ENCODE measurements around the gene BCL2L1.
"Not testable (repeated sequence)": the region's sequence is repeated elsewhere in the genome, so short reads cannot be mapped to it uniquely, and the experiment has no call there.

The BCL2L1 gene

DNA sequence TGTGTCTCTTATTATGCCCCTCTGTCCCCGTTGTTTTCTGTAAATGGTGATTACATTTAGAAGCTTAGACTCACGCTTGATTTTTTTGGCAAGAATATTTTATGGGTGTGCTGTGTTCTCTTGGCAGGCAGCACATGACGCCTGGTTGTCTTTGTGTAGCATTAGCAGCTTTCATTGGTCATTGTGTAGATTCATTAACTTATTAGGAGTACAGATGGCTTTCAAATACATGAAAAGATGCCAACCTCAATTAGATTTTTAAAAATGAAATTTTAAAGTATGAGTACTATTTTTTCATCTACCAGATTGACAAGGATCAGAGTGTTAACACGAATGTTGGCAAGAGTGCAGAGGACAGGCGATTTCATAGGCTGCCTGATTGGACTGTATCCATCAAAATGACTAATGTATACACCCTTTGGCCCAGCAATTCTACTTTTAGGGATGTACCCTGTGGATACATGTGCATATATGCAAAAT, 69.7 kb downstream of the BCL2L1 start:
- Histone ChIP-seq H3K4me1 (ENCODE audit: control insufficient read depth in 2 of 2, insufficient read depth in 2 of 2, low read length in 2 of 2) (no peaks in the 10 kb centered on the region), H3K4me3 (ENCODE audit: low read length in 2 of 2) (no peak overlapping the region), H3K27ac (ENCODE audit: low read depth in 2 of 2, low read length in 2 of 2) (no peak overlapping the region), H3K36me3 (ENCODE audit: control insufficient read depth in 2 of 2, insufficient read depth in 2 of 2, low read length in 2 of 2) (no peaks in the 10 kb centered on the region), H3K27me3 (ENCODE audit: control insufficient read depth in 2 of 2, insufficient read depth in 2 of 2, low read length in 2 of 2) (no peaks in the 10 kb centered on the region), H3K9me3 (ENCODE audit: control insufficient read depth in 2 of 2, low read length in 2 of 2) (no peaks in the 10 kb centered on the region), H3K9ac (ENCODE audit: low read depth in 1 of 2, low read length in 2 of 2) (no peak overlapping the region)

- not testable (repeated sequence) for H3K9ac ChIP-seq (ENCODE audit: low read depth in 1 of 2, low read length in 2 of 2); H3K36me3 ChIP-seq (ENCODE audit: control insufficient read depth in 2 of 2, insufficient read depth in 2 of 2, low read length in 2 of 2); H3K27ac ChIP-seq (ENCODE audit: low read depth in 2 of 2, low read length in 2 of 2); H3K9me3 ChIP-seq (ENCODE audit: control insufficient read depth in 2 of 2, low read length in 2 of 2); H3K4me1 ChIP-seq (ENCODE audit: control insufficient read depth in 2 of 2, insufficient read depth in 2 of 2, low read length in 2 of 2); H3K27me3 ChIP-seq (ENCODE audit: control insufficient read depth in 2 of 2, insufficient read depth in 2 of 2, low read length in 2 of 2); H3K4me3 ChIP-seq (ENCODE audit: low read length in 2 of 2)
Measured at GRCh38 chr20:31648104-31648503, 74.6 kb downstream of the BCL2L1 start.

DNA sequence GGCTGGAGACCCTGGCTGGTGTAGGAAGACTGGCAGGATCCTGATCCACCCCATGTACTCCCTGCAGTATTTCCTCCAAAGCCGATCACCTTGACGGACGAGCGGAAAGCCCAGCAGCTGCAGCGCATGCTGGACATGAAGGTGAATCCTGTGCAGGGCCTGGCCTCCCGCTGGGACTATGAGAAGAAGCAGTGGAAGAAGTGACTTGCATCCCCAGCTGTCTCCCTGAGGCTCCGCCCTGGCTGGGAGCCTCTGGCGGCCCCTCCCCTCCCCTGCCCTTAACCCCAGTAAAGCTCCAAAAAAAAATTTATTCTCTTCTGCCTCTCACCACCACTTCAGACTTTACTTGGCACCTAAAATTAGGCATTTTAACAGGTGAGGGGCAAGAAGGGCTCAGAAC, 78.0 kb downstream of the BCL2L1 start:
- H3K27me3 ChIP-seq (ENCODE audit: control insufficient read depth in 2 of 2, insufficient read depth in 2 of 2, low read length in 2 of 2) = no peaks in the 10 kb centered on the region
- H3K36me3 ChIP-seq (ENCODE audit: control insufficient read depth in 2 of 2, insufficient read depth in 2 of 2, low read length in 2 of 2) = no peaks in the 10 kb centered on the region
- no peak overlapping the region for H3K9ac ChIP-seq (ENCODE audit: low read depth in 1 of 2, low read length in 2 of 2)
- no peaks in the 10 kb centered on the region for H3K9me3 ChIP-seq (ENCODE audit: control insufficient read depth in 2 of 2, low read length in 2 of 2)
- no peak overlapping the region for H3K27ac ChIP-seq (ENCODE audit: low read depth in 2 of 2, low read length in 2 of 2)
- H3K4me3 ChIP-seq (ENCODE audit: low read length in 2 of 2) = no peak overlapping the region
- no peaks in the 10 kb centered on the region for H3K4me1 ChIP-seq (ENCODE audit: control insufficient read depth in 2 of 2, insufficient read depth in 2 of 2, low read length in 2 of 2)

- no peak overlapping the region for H3K9ac ChIP-seq (ENCODE audit: low read depth in 1 of 2, low read length in 2 of 2)
- H3K36me3 ChIP-seq (ENCODE audit: control insufficient read depth in 2 of 2, insufficient read depth in 2 of 2, low read length in 2 of 2) = no peaks in the 10 kb centered on the region
- no peak overlapping the region for H3K27ac ChIP-seq (ENCODE audit: low read depth in 2 of 2, low read length in 2 of 2)
- H3K4me1 ChIP-seq (ENCODE audit: control insufficient read depth in 2 of 2, insufficient read depth in 2 of 2, low read length in 2 of 2) = no peaks in the 10 kb centered on the region
- no peak overlapping the region for H3K4me3 ChIP-seq (ENCODE audit: low read length in 2 of 2)
- no peaks in the 10 kb centered on the region for H3K9me3 ChIP-seq (ENCODE audit: control insufficient read depth in 2 of 2, low read length in 2 of 2)
- H3K27me3 ChIP-seq (ENCODE audit: control insufficient read depth in 2 of 2, insufficient read depth in 2 of 2, low read length in 2 of 2) = no peaks in the 10 kb centered on the region
Measured at GRCh38 chr20:31643522-31643921, 79.1 kb downstream of the BCL2L1 start.

DNA sequence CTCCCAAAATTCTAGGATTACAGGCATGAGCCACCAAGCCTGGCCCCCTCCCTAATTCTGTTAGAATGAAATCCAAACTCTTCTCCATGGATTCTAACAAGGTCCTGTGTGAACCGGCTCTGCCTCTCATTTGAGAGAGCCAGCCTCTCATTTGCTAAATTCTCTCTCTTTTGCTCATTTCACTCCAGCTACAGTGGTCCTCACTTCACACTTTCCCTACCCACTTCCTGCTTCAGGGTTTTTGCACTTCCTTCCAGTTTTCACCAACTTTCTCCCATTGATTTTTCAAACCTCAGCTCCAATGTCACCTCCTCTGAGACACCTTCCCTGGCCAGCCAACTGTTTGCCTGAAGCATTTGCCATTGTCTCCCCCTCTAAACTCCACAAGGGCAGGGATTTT, 79.8 kb downstream of the BCL2L1 start:
- Histone ChIP-seq H3K4me3 (ENCODE audit: low read length in 2 of 2) (no peak overlapping the region), H3K27ac (ENCODE audit: low read depth in 2 of 2, low read length in 2 of 2) (no peak overlapping the region), H3K9ac (ENCODE audit: low read depth in 1 of 2, low read length in 2 of 2) (no peak overlapping the region), H3K36me3 (ENCODE audit: control insufficient read depth in 2 of 2, insufficient read depth in 2 of 2, low read length in 2 of 2) (no peaks in the 10 kb centered on the region), H3K27me3 (ENCODE audit: control insufficient read depth in 2 of 2, insufficient read depth in 2 of 2, low read length in 2 of 2) (no peaks in the 10 kb centered on the region), H3K9me3 (ENCODE audit: control insufficient read depth in 2 of 2, low read length in 2 of 2) (no peaks in the 10 kb centered on the region), H3K4me1 (ENCODE audit: control insufficient read depth in 2 of 2, insufficient read depth in 2 of 2, low read length in 2 of 2) (no peaks in the 10 kb centered on the region)

- no peak overlapping the region for H3K9ac ChIP-seq (ENCODE audit: low read depth in 1 of 2, low read length in 2 of 2)
- H3K36me3 ChIP-seq (ENCODE audit: control insufficient read depth in 2 of 2, insufficient read depth in 2 of 2, low read length in 2 of 2) = no peaks in the 10 kb centered on the region
- H3K9me3 ChIP-seq (ENCODE audit: control insufficient read depth in 2 of 2, low read length in 2 of 2) = no peaks in the 10 kb centered on the region
- no peak overlapping the region for H3K4me3 ChIP-seq (ENCODE audit: low read length in 2 of 2)
- H3K27me3 ChIP-seq (ENCODE audit: control insufficient read depth in 2 of 2, insufficient read depth in 2 of 2, low read length in 2 of 2) = peaks cover 0 to 2% of the 10 kb centered on the region in 2 donors
- no peaks in the 10 kb centered on the region for H3K4me1 ChIP-seq (ENCODE audit: control insufficient read depth in 2 of 2, insufficient read depth in 2 of 2, low read length in 2 of 2)
- no peak overlapping the region for H3K27ac ChIP-seq (ENCODE audit: low read depth in 2 of 2, low read length in 2 of 2)
Measured at GRCh38 chr20:31641391-31641790, 81.3 kb downstream of the BCL2L1 start.

DNA sequence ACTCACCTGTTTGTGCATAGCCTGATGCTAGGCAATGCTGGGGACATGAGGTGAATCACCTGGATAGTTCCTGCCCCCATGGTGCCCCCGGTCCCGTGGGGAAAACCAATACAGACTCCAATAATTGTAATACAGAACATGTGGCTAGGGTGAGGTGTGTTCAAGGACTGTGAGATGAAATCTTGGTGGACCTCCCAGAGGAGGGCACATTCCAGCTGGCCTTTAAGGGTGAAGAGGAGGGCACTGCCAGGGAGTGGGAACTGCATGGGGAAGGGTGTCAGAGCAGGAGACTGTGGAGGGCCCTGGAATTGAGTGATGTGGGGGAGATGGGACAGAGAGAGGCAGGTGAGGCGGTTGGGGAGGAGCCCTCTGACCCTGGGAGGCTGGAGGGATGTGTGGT, 82.4 kb downstream of the BCL2L1 start:
- Histone ChIP-seq H3K36me3 (ENCODE audit: control insufficient read depth in 2 of 2, insufficient read depth in 2 of 2, low read length in 2 of 2) (no peaks in the 10 kb centered on the region), H3K27me3 (ENCODE audit: control insufficient read depth in 2 of 2, insufficient read depth in 2 of 2, low read length in 2 of 2) (peaks cover 0 to 2% of the 10 kb centered on the region in 2 donors), H3K4me1 (ENCODE audit: control insufficient read depth in 2 of 2, insufficient read depth in 2 of 2, low read length in 2 of 2) (no peaks in the 10 kb centered on the region), H3K9me3 (ENCODE audit: control insufficient read depth in 2 of 2, low read length in 2 of 2) (no peaks in the 10 kb centered on the region), H3K27ac (ENCODE audit: low read depth in 2 of 2, low read length in 2 of 2) (no peak overlapping the region), H3K4me3 (ENCODE audit: low read length in 2 of 2) (no peak overlapping the region), H3K9ac (ENCODE audit: low read depth in 1 of 2, low read length in 2 of 2) (no peak overlapping the region)

DNA sequence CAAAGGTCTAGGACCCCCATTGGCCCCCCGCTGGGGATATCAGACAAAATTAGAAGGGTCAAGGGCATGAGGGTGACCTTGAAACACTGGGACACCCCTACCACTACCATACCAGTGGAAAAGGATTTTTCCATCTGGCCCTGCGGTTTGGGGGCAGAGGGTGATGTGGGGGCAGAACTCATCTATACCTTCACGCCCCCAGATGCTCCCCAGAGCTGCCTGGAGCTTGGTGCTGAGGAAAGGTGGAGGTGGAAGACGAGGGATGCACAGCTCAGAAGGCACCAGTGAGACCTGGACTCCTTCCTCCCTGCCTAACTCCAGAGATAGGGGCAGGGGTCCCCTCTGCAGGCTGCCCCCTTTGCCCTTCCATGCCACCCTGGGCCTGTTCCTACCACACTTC, 83.9 kb downstream of the BCL2L1 start:
- Histone ChIP-seq H3K4me3 (ENCODE audit: low read length in 2 of 2) (no peak overlapping the region), H3K4me1 (ENCODE audit: control insufficient read depth in 2 of 2, insufficient read depth in 2 of 2, low read length in 2 of 2) (no peaks in the 10 kb centered on the region), H3K27me3 (ENCODE audit: control insufficient read depth in 2 of 2, insufficient read depth in 2 of 2, low read length in 2 of 2) (peaks cover 0 to 2% of the 10 kb centered on the region in 2 donors), H3K27ac (ENCODE audit: low read depth in 2 of 2, low read length in 2 of 2) (no peak overlapping the region), H3K9ac (ENCODE audit: low read depth in 1 of 2, low read length in 2 of 2) (no peak overlapping the region), H3K36me3 (ENCODE audit: control insufficient read depth in 2 of 2, insufficient read depth in 2 of 2, low read length in 2 of 2) (no peaks in the 10 kb centered on the region), H3K9me3 (ENCODE audit: control insufficient read depth in 2 of 2, low read length in 2 of 2) (no peaks in the 10 kb centered on the region)

GRCh38 chr20:31638317-31638716, 84.4 kb downstream of the BCL2L1 start:
- no peaks in the 10 kb centered on the region for H3K4me1 ChIP-seq (ENCODE audit: control insufficient read depth in 2 of 2, insufficient read depth in 2 of 2, low read length in 2 of 2)
- H3K9me3 ChIP-seq (ENCODE audit: control insufficient read depth in 2 of 2, low read length in 2 of 2) = no peaks in the 10 kb centered on the region
- no peak overlapping the region for H3K27ac ChIP-seq (ENCODE audit: low read depth in 2 of 2, low read length in 2 of 2)
- peaks cover 0 to 2% of the 10 kb centered on the region in 2 donors for H3K27me3 ChIP-seq (ENCODE audit: control insufficient read depth in 2 of 2, insufficient read depth in 2 of 2, low read length in 2 of 2)
- H3K36me3 ChIP-seq (ENCODE audit: control insufficient read depth in 2 of 2, insufficient read depth in 2 of 2, low read length in 2 of 2) = no peaks in the 10 kb centered on the region
- no peak overlapping the region for H3K9ac ChIP-seq (ENCODE audit: low read depth in 1 of 2, low read length in 2 of 2)
- no peak overlapping the region for H3K4me3 ChIP-seq (ENCODE audit: low read length in 2 of 2)

- H3K4me1 ChIP-seq (ENCODE audit: control insufficient read depth in 2 of 2, insufficient read depth in 2 of 2, low read length in 2 of 2) = no peaks in the 10 kb centered on the region
- H3K27ac ChIP-seq (ENCODE audit: low read depth in 2 of 2, low read length in 2 of 2) = no peak within 1 kb of the TSS
- no peaks in the 10 kb centered on the region for H3K36me3 ChIP-seq (ENCODE audit: control insufficient read depth in 2 of 2, insufficient read depth in 2 of 2, low read length in 2 of 2)
- H3K9me3 ChIP-seq (ENCODE audit: control insufficient read depth in 2 of 2, low read length in 2 of 2) = no peaks in the 10 kb centered on the region
- H3K9ac ChIP-seq (ENCODE audit: low read depth in 1 of 2, low read length in 2 of 2) = no peak within 1 kb of the TSS
- H3K4me3 ChIP-seq (ENCODE audit: low read length in 2 of 2) = no peak within 1 kb of the TSS
- H3K27me3 ChIP-seq (ENCODE audit: control insufficient read depth in 2 of 2, insufficient read depth in 2 of 2, low read length in 2 of 2) = peaks cover 0 to 2% of the 10 kb centered on the region in 2 donors
Measured at GRCh38 chr20:31637660-31638059, 85.0 kb downstream of the BCL2L1 start, which contains the start of gene COX4I2. Gene COX4I2, plus strand, starts transcription at chr20:31637912. Its CDS starts 1,106 bp downstream, at chr20:31639018.

Data from mucosa of rectum (tissue), 2 donors.